Left cardiac atrium (tissue), 4 donors: ENCODE results near the gene CXCR2. TPM values are rescaled to one million over a fixed set of nuclear protein-coding genes. Genes with fewer than 3 reads are reported as not detected.
"Not testable (repeated sequence)": the region's sequence is repeated elsewhere in the genome, so short reads cannot be mapped to it uniquely, and the experiment has no call there.

ENCODE experiments used
- ATAC-seq, 2 donors: fragments of 200-7000 bp; cut with Tn5 transposase; one replicate each; pipeline ENCODE4 v1.9.1; 2020; ENCODE audit warnings: mild to moderate bottlenecking in 2 of 2, moderate library complexity in 2 of 2
- DNase-seq: peaks from one replicate; pipeline ENCODE4 v3.0.0-alpha.2; 2020
- intact Hi-C, 2 donors: fragments of 100-400 bp; cut with DNase I; formaldehyde crosslinking; loops; one replicate each; pipeline versions ENCODE4 v1.14.1 to v1.15.1; 2022 to 2023
- total RNA-seq, 2 donors: library from RNA; stranded (reverse); fragmentation: NEBNext Ultra II Directional; extraction: Animal tissue kit (Norgen Biotek cat#: 25700); gene quantifications; one replicate each; pipeline ENCODE4 v1.2.1, GENCODE V29; 2021
- donor health status: DM: no; HTN: yes; CAD: no.
- donor health status: DM: no; HTN: yes; CAD: no; lungs with severe emphysema.
- donor health status: DM: yes; HTN: yes; CAD: no.
- donor health status: Dilated cardiomyopathy.

Gene CXCR2
- total RNA-seq, 2 donors from 2014 or later = 1.2 to 3.0 TPM

DNA sequence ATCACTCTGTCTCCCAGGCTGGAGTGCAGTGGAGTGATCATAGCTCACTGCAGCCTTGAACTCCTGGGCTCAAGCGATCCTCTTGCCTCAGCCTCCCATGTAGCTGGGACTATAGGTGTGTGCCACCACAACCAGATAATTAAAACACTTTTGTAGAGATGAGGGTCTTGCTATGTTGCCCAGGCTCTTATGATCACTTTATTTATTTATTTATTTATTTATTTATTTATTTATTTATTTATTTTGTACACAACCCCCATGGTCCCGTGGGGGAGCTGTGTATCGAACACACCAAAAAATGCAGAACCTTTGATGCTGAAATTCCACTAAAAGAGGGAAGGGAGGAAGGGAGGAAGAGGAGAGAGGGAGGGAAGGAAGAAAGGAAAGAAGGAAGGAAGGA lies 45.9 kb downstream of the CXCR2 start:
- ATAC-seq, DNase-seq, intact Hi-C loops: not testable (repeated sequence)

DNA sequence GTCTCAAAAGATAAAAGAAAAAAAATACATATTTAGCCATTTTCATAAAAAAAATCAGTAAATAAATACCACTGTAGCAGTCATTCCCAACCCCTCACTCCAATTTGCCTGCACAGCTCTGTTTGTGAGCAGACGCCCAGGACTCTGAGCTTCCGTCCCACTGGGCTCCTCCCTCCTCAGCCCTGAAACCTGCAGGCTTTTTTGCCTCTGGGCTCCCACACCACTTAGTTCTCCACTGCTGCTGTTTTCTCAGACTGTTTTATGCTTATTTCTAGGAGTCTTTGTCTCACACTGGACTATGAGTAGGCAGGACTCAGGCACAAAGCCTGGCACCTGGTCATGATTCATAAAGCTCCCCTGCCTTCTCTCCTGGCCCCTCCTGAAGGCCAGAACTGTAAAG lies 47.0 kb downstream of the CXCR2 start:
- ATAC-seq = no peak
- intact Hi-C loops = no loop called here

DNA sequence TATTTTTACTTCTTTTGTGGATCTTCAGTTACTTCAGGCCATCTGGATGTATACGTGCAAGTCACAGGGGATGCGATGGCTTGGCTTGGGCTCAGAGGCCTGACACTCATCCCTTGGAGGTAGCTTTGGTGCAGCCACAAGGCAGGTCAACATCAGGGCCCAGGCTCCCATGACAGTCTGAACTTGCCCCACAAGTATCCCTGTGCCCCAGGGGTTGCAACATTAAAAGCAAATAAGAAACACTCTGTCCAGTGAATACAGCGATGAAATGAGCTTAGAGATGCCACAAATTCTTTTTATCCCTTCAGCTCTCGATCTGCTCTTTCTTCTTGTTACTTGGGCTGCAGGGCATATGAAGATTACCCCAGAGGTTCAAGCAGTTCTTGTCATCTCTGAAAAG lies 54.0 kb downstream of the CXCR2 start:
- ATAC-seq (no peak), DNase-seq (no peak)
- intact Hi-C loops = loop anchor here in 1 of 2 donors (10.0 kb wide), 2 partner anchors 185 to 285 kb away; no protein-coding TSS in a partner anchor

More for the DNA sequence above, 47.0 kb downstream of the CXCR2 start:
- DNase-seq = no peak

DNA sequence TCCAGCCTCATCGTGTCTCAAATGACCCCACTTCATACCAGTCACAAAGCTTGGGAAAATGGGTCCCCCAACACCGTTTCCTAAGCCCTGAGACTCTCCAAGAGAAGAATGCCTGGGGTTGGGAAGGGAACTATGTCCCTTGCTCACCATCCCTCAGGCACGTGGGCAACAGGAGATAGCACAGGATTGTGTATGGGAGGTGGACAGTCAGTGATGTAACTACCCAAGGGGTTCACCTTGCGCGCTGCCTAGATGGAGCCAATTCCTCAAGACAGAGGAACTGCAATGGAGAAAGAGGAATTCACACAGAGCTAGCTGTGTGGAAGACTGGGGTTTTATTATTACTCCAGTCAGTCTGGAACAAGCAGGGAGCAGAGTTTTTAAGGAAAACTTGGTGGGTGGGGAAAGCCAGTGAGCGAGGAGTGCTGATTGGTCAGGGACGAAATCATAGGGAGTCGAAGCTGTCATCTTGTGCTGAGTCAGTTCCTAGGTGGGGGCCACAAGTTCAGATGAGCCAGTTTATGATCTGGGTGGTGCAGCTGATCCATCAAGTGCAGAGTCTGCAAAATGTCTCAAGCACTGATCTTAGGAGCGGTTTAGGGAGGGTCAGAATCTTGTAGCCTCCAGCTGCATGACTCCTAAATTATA lies 54.8 kb downstream of the CXCR2 start:
- intact Hi-C loops = loop anchor here in 1 of 2 donors (10.0 kb wide), 2 partner anchors 184 to 284 kb away; no protein-coding TSS in a partner anchor
- ATAC-seq = peak in 1 of 2 donors; percentile 40
- no peak for DNase-seq

DNA sequence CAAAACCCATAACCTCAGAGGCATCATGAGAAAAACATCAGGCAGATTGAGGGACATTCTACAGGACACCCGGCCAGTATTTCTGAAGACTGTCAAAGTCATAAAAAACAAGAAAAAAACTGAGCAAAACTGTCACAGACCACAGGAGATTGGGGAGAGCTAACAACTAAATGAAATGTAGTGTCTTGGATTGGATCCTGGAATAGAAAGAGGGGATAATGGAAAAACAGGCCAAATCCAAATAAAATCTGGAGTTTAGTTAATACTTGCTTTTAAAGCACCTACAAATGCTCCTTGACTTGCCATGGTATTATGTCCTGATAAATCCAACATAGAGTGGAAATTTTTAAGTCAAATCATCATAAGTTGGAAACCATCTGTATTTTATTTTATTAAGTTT lies 58.5 kb downstream of the CXCR2 start:
- ATAC-seq = no peak
- intact Hi-C loops = loop anchor here in 1 of 2 donors (10.0 kb wide), 2 partner anchors 180 to 280 kb away; no protein-coding TSS in a partner anchor
- no peak for DNase-seq

DNA sequence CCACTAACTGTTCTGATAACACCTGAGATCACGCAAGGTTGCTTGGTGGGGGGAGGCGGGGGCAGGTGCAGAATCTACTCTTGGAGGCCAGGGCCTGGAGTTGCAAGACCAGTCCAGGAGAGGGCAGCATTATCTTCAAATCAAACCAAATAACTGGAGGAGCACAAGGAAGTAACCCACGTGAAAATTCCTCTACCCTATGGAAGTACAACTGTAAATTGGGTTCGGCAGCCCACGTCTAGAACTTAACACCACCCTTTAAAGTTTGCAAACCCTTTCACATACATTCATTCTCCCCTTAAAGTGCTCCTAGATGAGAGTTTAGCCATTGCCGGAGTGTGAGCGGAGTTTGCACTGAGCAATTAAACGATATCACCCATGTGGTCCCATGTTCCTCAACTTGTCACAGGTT lies 60.5 kb downstream of the CXCR2 start:
- peak; percentile 89 to 90 for ATAC-seq
- intact Hi-C loops = loop anchor here in 1 of 2 donors (5.0 to 10.0 kb wide), 3 partner anchors 71 to 278 kb away; no protein-coding TSS in a partner anchor
- DNase-seq = peak; percentile 55

Other genes with a start within 250 kb of the CXCR2 start
- 100 to 1,000 TPM; 436 to 508 TPM for gene TNS1, start 123.0 kb upstream of the CXCR2 start, total RNA-seq
- not detected for gene RUFY4, start 56.8 kb upstream of the CXCR2 start, total RNA-seq
- gene CXCR1, start 40.9 kb downstream of the CXCR2 start, total RNA-seq = under 1 TPM; 0.58 to 0.97 TPM
- 100 to 1,000 TPM; 144 to 167 TPM for gene ARPC2, start 91.2 kb downstream of the CXCR2 start, total RNA-seq
- 1 to 10 TPM; 5.7 to 6.6 TPM for gene GPBAR1, start 135.0 kb downstream of the CXCR2 start, total RNA-seq
- 10 to 100 TPM; 49.0 to 52.5 TPM for gene AAMP, start 144.1 kb downstream of the CXCR2 start, total RNA-seq
- gene PNKD, start 144.5 kb downstream of the CXCR2 start, total RNA-seq = 10 to 100 TPM; 62.4 to 68.5 TPM
- 100 to 1,000 TPM; 156 to 166 TPM for gene TMBIM1, start 166.5 kb downstream of the CXCR2 start, total RNA-seq
- not detected for gene CATIP, start 230.8 kb downstream of the CXCR2 start, total RNA-seq